MM.1S (cell line): ENCODE results near the gene UGGT1.

Experiments
- EZH2 ChIP-seq: fragments of 300-600 bp; sonication (generic); optimal IDR thresholded peaks from 2 replicates; pipeline ENCODE3; 2017; ENCODE audit warnings: low read depth, mild to moderate bottlenecking, antibody characterized with exemption, low read length, mixed read lengths
- TF ChIP-seq, protein P1 (sequence below): fragments of 300-600 bp; sonication (generic); IDR thresholded peaks from 2 replicates; pipeline ENCODE4 v1.5.1; 2016; ENCODE audit warnings: antibody characterized with exemption, low read length, mixed read lengths

DNA sequence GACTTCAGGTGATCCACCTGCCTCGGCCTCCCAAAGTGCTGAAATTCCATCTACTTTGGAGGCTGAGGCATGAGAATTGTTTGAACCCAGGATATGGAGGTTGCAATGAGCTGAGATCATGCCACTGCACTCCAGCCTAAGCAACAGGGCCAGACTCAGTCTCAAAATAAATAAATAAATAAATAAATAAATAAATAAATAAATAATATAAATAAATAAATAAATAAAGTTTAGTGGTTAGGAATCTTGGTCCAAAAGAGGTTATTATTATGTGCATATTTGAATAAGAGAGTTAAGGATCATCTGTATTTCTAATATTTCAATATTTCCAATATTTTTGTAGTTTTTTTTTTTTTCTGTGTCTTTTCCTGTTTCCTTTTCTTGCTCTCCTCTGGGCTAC lies 136.9 kb downstream of the UGGT1 start:
- TF ChIP-seq, protein P1, sequence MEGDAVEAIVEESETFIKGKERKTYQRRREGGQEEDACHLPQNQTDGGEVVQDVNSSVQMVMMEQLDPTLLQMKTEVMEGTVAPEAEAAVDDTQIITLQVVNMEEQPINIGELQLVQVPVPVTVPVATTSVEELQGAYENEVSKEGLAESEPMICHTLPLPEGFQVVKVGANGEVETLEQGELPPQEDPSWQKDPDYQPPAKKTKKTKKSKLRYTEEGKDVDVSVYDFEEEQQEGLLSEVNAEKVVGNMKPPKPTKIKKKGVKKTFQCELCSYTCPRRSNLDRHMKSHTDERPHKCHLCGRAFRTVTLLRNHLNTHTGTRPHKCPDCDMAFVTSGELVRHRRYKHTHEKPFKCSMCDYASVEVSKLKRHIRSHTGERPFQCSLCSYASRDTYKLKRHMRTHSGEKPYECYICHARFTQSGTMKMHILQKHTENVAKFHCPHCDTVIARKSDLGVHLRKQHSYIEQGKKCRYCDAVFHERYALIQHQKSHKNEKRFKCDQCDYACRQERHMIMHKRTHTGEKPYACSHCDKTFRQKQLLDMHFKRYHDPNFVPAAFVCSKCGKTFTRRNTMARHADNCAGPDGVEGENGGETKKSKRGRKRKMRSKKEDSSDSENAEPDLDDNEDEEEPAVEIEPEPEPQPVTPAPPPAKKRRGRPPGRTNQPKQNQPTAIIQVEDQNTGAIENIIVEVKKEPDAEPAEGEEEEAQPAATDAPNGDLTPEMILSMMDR = no peak
- TF ChIP-seq EZH2 = no peak
